Coronary artery (tissue), 2 donors: ENCODE measurements around the gene ARL4A.

ENCODE experiments used
- DNase-seq: peaks from one replicate; pipeline ENCODE4 v3.0.0-alpha.2; 2017; ENCODE audit warnings: low spot score
- H3K27ac ChIP-seq, 2 donors: fragments of 200-600 bp; sonication (generic); one replicate each; pipeline ENCODE4 v1.5.1; 2016 to 2019
- H3K4me3 ChIP-seq: fragments of 200-600 bp; sonication (generic); 2 replicates; pipeline ENCODE4 v1.5.1; 2016; ENCODE audit warnings: mild to moderate bottlenecking, moderate library complexity
- CTCF ChIP-seq: fragments of 200-600 bp; sonication (generic); IDR thresholded peaks from one replicate; pipeline ENCODE4 v1.5.1; 2019; ENCODE audit warnings: antibody characterized with exemption

The ARL4A gene

DNA sequence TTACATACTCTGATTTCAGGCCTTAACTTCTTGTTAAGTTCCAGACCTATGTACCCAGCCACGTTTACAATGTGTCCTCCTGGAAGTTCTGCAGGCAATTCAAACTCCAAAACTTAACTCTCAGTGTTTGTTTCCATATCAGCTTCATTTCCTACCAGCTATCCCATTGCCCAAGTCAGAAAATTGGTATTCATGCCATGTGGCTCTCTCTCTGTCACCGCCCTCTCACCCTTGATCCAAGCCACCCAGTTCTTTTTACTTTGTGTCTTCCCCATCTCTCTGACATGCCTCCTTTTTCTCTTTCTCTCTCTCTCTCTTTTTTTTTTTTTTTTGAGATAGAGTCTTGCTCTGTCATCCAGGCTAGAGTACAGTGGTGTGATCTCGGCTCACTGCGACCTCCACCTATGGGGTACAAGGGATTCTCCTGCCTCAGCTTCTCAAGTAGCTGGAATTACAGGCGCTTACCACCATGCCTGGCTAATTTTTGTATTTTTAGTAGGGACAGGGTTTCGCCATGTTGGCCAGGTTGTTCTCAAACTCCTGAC lies 33.9 kb downstream of the ARL4A start:
- no peak for TF ChIP-seq CTCF
- no peak for DNase-seq
- Histone ChIP-seq H3K27ac (no peak overlapping the region), H3K4me3 (no peak overlapping the region)

- no peak overlapping the region for H3K27ac ChIP-seq
These were observed 34.7 kb downstream of the ARL4A start for GRCh38 chr7:12722136-12722535.

GRCh38 chr7:12722636-12723605 lies 35.5 kb downstream of the ARL4A start:
- TF ChIP-seq CTCF = no peak
- Histone ChIP-seq H3K27ac (no peak overlapping the region), H3K4me3 (no peak overlapping the region)
- DNase-seq = no peak

More at GRCh38 chr7:12722136-12722535, 34.7 kb downstream of the ARL4A start:
- no peak for DNase-seq
- no peak overlapping the region for H3K4me3 ChIP-seq
- no peak for TF ChIP-seq CTCF

GRCh38 chr7:12725575-12726316 lies 38.3 kb downstream of the ARL4A start:
- no peak for DNase-seq
- no peak for TF ChIP-seq CTCF
- Histone ChIP-seq H3K4me3 (no peak overlapping the region), H3K27ac (no peak overlapping the region)

- Histone ChIP-seq H3K27ac (no peak overlapping the region), H3K4me3 (no peak overlapping the region)
These were observed 39.5 kb downstream of the ARL4A start for GRCh38 chr7:12726908-12727307.

More at GRCh38 chr7:12726908-12727307, 39.5 kb downstream of the ARL4A start:
- no peak for TF ChIP-seq CTCF
- no peak for DNase-seq
